ENCODE data around the gene CGRRF1. TPM values are rescaled to one million over a fixed set of nuclear protein-coding genes. Genes with fewer than 3 reads are reported as not detected.

CGRRF1 gene
- total RNA-seq, 1 experiment from 2014 or later = 19.1 TPM

DNA sequence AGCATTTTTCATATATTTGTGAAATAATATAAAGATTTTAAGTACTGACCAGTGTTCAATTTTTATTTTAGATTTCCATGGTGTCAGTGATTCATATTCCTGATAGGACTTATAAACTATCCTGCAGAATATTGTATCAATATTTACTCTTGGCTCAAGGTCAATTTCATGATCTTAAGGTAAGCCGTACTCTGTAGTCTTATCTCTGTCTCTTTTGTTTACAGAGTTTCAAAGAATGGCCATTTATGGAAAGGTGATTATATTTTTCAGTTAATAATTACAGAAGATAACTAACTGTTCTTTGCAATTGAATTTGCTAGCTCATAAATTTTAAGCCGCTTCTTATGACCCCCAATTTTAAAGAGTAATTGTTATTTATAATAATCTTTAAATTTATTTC, 27.9 kb downstream of the CGRRF1 start:
- no peak overlapping the region for H3K14ac ChIP-seq (ENCODE audit: insufficient read depth, low read length)
- H3K79me2 ChIP-seq (ENCODE audit: insufficient read depth, low read length) = no peaks in the 10 kb centered on the region

More for the DNA sequence above, 27.9 kb downstream of the CGRRF1 start:
- Histone ChIP-seq H3K18ac (ENCODE audit: insufficient read length, low read depth, low read length) (no peak overlapping the region), H3K79me1 (ENCODE audit: insufficient read depth, low read depth, low read length, poor library complexity, severe bottlenecking) (no peaks in the 10 kb centered on the region), H3K23me2 (ENCODE audit: insufficient read length, low read depth, low read length, poor library complexity, severe bottlenecking) (no peaks in the 10 kb centered on the region), H4K8ac (replicated peaks; ENCODE audit: insufficient read length, low read depth, low read length) (no peak overlapping the region), H2BK20ac (ENCODE audit: low read depth, low read length, poor library complexity, severe bottlenecking) (no peak overlapping the region), H2AK5ac (ENCODE audit: insufficient read length, low read length) (no peak overlapping the region), H2BK15ac (ENCODE audit: low read depth, low read length) (no peak overlapping the region), H3K4me2 (ENCODE audit: insufficient read depth, insufficient read length, low read length) (no peak overlapping the region), H3K56ac (ENCODE audit: insufficient read length, low read depth, low read length) (no peak overlapping the region), H4K20me1 (ENCODE audit: control insufficient read depth, insufficient read depth, insufficient read length) (no peaks in the 10 kb centered on the region), H2AFZ (ENCODE audit: low read length) (no peak overlapping the region), H3K4ac (ENCODE audit: low read depth, low read length) (no peak overlapping the region), H3K9me3 (ENCODE audit: control insufficient read depth, low read depth, low read length) (no peaks in the 10 kb centered on the region), H3K23ac (ENCODE audit: insufficient read length, low read depth, low read length) (no peak overlapping the region), H2BK5ac (ENCODE audit: insufficient read length, low read length) (no peak overlapping the region), H3K27ac (ENCODE audit: insufficient read length, low read depth, low read length) (no peak overlapping the region), H2BK120ac (ENCODE audit: low read depth, low read length, poor library complexity, severe bottlenecking) (no peak overlapping the region), H4K5ac (ENCODE audit: insufficient read length, low read depth, low read length) (no peak overlapping the region), H3T11ph (ENCODE audit: low read length) (no peak overlapping the region), H3K4me1 (ENCODE audit: insufficient read depth, low read length) (no peaks in the 10 kb centered on the region; the same call in 1 of the 2 replicates), H3K27me3 (ENCODE audit: insufficient read depth, low read length) (no peaks in the 10 kb centered on the region), H4K91ac (ENCODE audit: insufficient read length, low read depth, low read length) (no peak overlapping the region), H2BK12ac (ENCODE audit: insufficient read length, low read depth, low read length) (no peak overlapping the region), H3K9ac (ENCODE audit: extremely low read depth, insufficient read length, low read length) (no peak overlapping the region)
- H3K36me3 Mint-ChIP-seq (ENCODE audit: insufficient read depth in 1 of 3, low read depth in 3 of 3) = peaks cover 0 to 12% (median 1%) of the 10 kb centered on the region in 3 experiments; a peak in 5 of 7 replicates
- no peaks in the 10 kb centered on the region for H3K27me3 Mint-ChIP-seq (ENCODE audit: low read depth)
- no peaks in the 10 kb centered on the region for H3K9me3 Mint-ChIP-seq
- no peak overlapping the region for H3K4me3 Mint-ChIP-seq
- no peak overlapping the region for H3K27ac Mint-ChIP-seq
- WGBS (ENCODE audit: extremely low coverage, insufficient read length, low lambda C conversion rate) = no CpG with 5 or more reads among the region's 2 CpGs
- no peak for DNase-seq
- H3K4me1 Mint-ChIP-seq = peaks cover 3 to 11% of the 10 kb centered on the region in 2 experiments
- no peak for TF ChIP-seq CTCF (conservative IDR thresholded peaks at IDR 0.05)

Data from H9 (cell line).